HG02840 (cell line): ENCODE results near the gene SLC37A2.
A peak's percentile ranks its signal among the peaks of the same experiment; 100 is the strongest.

ENCODE experiments used
- ATAC-seq: cut with Tn5 transposase; IDR thresholded peaks from one replicate; pipeline ENCODE4 v1.9.1; 2021; ENCODE audit warnings: mild to moderate bottlenecking, moderate library complexity, moderate number of reproducible peaks; ENCODE audit not compliant: unreplicated experiment, low FRiP score

Gene SLC37A2

GRCh38 chr11:125070699-125071254 is 7.7 kb downstream of the SLC37A2 start:
- ATAC-seq: peak; percentile 76

- no peak for ATAC-seq
These were observed 8.3 kb downstream of the SLC37A2 start for GRCh38 chr11:125071435-125071834.

- no peak for ATAC-seq
These were observed 8.7 kb downstream of the SLC37A2 start for GRCh38 chr11:125071846-125072217.

- peak; percentile 73 for ATAC-seq
These were observed 9.3 kb downstream of the SLC37A2 start for GRCh38 chr11:125072218-125072960.

- ATAC-seq: no peak
These were observed 10.0 kb downstream of the SLC37A2 start for GRCh38 chr11:125072961-125073590.

GRCh38 chr11:125073616-125074483 is 10.7 kb downstream of the SLC37A2 start:
- no peak for ATAC-seq

- ATAC-seq: no peak
These were observed 11.6 kb downstream of the SLC37A2 start for GRCh38 chr11:125074511-125075241.

- ATAC-seq: no peak
These were observed 12.1 kb downstream of the SLC37A2 start for GRCh38 chr11:125075242-125075625.

GRCh38 chr11:125075900-125076317 is 12.8 kb downstream of the SLC37A2 start:
- no peak for ATAC-seq

- no peak for ATAC-seq
These were observed 13.4 kb downstream of the SLC37A2 start for GRCh38 chr11:125076378-125076945.

GRCh38 chr11:125078016-125078415 is 14.9 kb downstream of the SLC37A2 start:
- ATAC-seq: no peak

GRCh38 chr11:125078516-125079140 is 15.5 kb downstream of the SLC37A2 start:
- ATAC-seq: no peak

GRCh38 chr11:125079151-125079877 is 16.2 kb downstream of the SLC37A2 start:
- no peak for ATAC-seq

- no peak for ATAC-seq
These were observed 16.9 kb downstream of the SLC37A2 start for GRCh38 chr11:125079878-125080530.

- ATAC-seq: no peak
These were observed 17.4 kb downstream of the SLC37A2 start for GRCh38 chr11:125080531-125080911.

- ATAC-seq: no peak
These were observed 18.1 kb downstream of the SLC37A2 start for GRCh38 chr11:125081098-125081798.

- ATAC-seq: no peak
These were observed 18.9 kb downstream of the SLC37A2 start for GRCh38 chr11:125082040-125082439.
